ENCODE measurements around the gene ACVR1B. TPM values are rescaled to one million over a fixed set of nuclear protein-coding genes. Genes with fewer than 3 reads are reported as not detected.
A peak's percentile ranks its signal among the peaks of the same experiment; 100 is the strongest.

Gene ACVR1B
- total and polyA plus RNA-seq, 9 of the 15 experiments (the other 6 are each of a cell fraction or from before 2014, with no cell fraction given) = 0.97 to 15.1 (median 6.8) TPM

- peak; percentile 51 for TF ChIP-seq RBM25 (IDR thresholded peaks at IDR 0.05; ENCODE audit: low read depth, low read length, severe bottlenecking)
- no peak for TF ChIP-seq FOXJ3 (CRISPR knock-in tag; IDR thresholded peaks at IDR 0.05)
- no peak for TF ChIP-seq FOXO4 (CRISPR knock-in tag; IDR thresholded peaks at IDR 0.05)
- peak; percentile 65 for TF ChIP-seq ZNF134 (CRISPR knock-in tag; conservative IDR thresholded peaks at IDR 0.05)
- TF ChIP-seq SNIP1 (IDR thresholded peaks at IDR 0.05; ENCODE audit: low read depth) = no peak
- no peak for TF ChIP-seq ZEB2 (IDR thresholded peaks at IDR 0.05)
- no peak for TF ChIP-seq CBX2 (IDR thresholded peaks at IDR 0.05; ENCODE audit: insufficient read depth, low read length, poor library complexity, severe bottlenecking)
- no peak for TF ChIP-seq SRSF7 (optimal IDR thresholded peaks at IDR 0.05; ENCODE audit: low read depth, low read length)
- peak; percentile 60 for TF ChIP-seq CTBP1 (IDR thresholded peaks at IDR 0.05; ENCODE audit: borderline replicate concordance)
- TF ChIP-seq ZNF780A (CRISPR knock-in tag; IDR thresholded peaks at IDR 0.05) = no peak
- no peak for TF ChIP-seq ZNF445 (CRISPR knock-in tag; IDR thresholded peaks at IDR 0.05; ENCODE audit: low read depth)
- 0 out of 4 replicates have a peak, but pooled peaks of 1 of the 2 experiments have one; percentile 32 for TF ChIP-seq MNT (conservative IDR thresholded peaks at IDR 0.05)
- no peak for TF ChIP-seq ZNF318 (IDR thresholded peaks at IDR 0.05; ENCODE audit: borderline replicate concordance in 1 of 2, low read depth in 1 of 2)
- no peak for TF ChIP-seq CSDE1 (IDR thresholded peaks at IDR 0.05)
- no peak for TF ChIP-seq ZNF589 (CRISPR knock-in tag; IDR thresholded peaks at IDR 0.05; ENCODE audit: low read depth)
Measured at GRCh38 chr12:52023182-52023975, 71.9 kb downstream of the ACVR1B start (continued).
